K562 treated with DMSO at 1 percent for 4 hours (cell line): Measurements from ENCODE around the gene NKD1. TPM values are rescaled to one million over a fixed set of nuclear protein-coding genes. Genes with fewer than 3 reads are reported as not detected.

Experiments used
- total RNA-seq: library from RNA; unstranded; fragments of 300-600 nt; gene quantifications from 2 replicates; pipeline ENCODE4 v1.2.3, GENCODE V29; 2022; ENCODE audit not compliant: insufficient read depth

The NKD1 gene
- total RNA-seq, result 0.04 TPM in 1 of 2 replicates, not detected in the other

GRCh38 chr16:50548125-50548908 lies at the start of gene NKD1:
Gene NKD1 (plus strand): TSS chr16:50548396. CDS start chr16:50548554, 158 bp downstream.

GRCh38 chr16:50681021-50681885 lies 133.1 kb downstream of the NKD1 start, which contains the start of gene SNX20:
Gene SNX20 (minus strand): TSS chr16:50681312. CDS start chr16:50677526, 3,786 bp downstream.

GRCh38 chr16:50692999-50693781 lies 145.0 kb downstream of the NKD1 start, which contains the start of gene NOD2:
Gene NOD2 (plus strand): TSS chr16:50693606. CDS start chr16:50699496, 5,890 bp downstream.

Other genes with a start within 250 kb of the NKD1 start
- gene BRD7, start 179.4 kb upstream of the NKD1 start, total RNA-seq, result 38.1 and 47.4 TPM in 2 replicates
- not detected in 2 replicates for gene SNX20, start 132.9 kb downstream of the NKD1 start, total RNA-seq
- gene NOD2, start 145.2 kb downstream of the NKD1 start, total RNA-seq, result not detected in 2 replicates
- 6.4 and 8.4 TPM in 2 replicates for gene CYLD, start 193.7 kb downstream of the NKD1 start, total RNA-seq